ENCODE results near the gene CAND1.

GRCh38 chr12:67348683-67349082 is 79.5 kb downstream of the CAND1 start:
- TF ChIP-seq CTCF (IDR thresholded peaks at IDR 0.05; ENCODE audit: low read depth, low read length) (no peak), POLR2A (IDR thresholded peaks at IDR 0.05; ENCODE audit: extremely low read depth, insufficient read length) (no peak), MAX (IDR thresholded peaks at IDR 0.05; ENCODE audit: low read depth, low read length) (no peak)
